ENCODE data around the gene SRM. TPM values are rescaled to one million over a fixed set of nuclear protein-coding genes. Genes with fewer than 3 reads are reported as not detected.

SRM gene
- total and polyA plus RNA-seq, 7 experiments from 2014 or later, result 30.9 to 128 (median 45.9) TPM

DNA sequence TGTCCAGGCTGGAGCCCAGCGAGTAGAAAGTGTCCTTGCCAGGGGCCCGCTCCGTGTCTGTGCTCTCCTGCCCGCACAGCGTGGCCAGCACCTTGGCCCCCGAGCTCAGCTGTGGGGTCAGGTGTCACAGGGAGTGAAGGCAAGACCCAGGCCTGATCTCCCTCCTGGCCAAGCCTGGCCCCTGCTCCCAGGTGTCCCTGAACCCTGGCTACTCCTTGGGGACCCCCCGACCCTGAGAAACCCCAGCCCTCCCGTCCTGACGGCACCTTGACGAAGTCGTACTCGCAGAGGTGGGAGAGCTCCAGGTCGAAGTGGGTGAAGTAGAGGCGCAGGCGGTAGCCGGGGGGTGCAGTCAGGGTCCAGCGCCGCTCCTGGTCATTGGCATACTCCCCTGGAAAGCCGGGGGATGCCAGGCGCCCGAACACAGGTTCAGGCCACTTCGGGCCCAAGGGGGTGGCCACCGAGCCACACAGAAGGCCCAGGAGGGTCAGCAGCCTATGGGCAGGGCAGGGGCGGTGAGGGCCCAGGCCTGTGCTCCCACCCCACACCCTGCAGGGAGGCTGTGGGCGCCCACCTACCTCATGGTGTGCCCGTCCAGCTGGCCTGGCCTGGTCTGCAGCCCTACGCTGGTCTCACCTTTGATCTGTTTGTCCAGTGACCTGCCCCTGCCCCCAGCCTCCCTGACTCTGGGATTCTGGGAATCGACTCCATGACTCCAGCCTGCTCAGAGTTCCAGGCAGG, 13.0 kb downstream of the SRM start, which contains the start of gene MASP2:
MASP2 (minus strand) TSS at position 615 of the 741 bp plus-strand sequence; CDS start at position 583, 32 bp downstream.
- H3K9me3 Mint-ChIP-seq, result no peaks in the 10 kb centered on the region
- ATAC-seq (no peak), DNase-seq (no peak)
- H3K27me3 Mint-ChIP-seq, result no peaks in the 10 kb centered on the region
- no peaks in the 10 kb centered on the region for H3K4me1 Mint-ChIP-seq
- H3K36me3 Mint-ChIP-seq, result no peaks in the 10 kb centered on the region
- POLR2A ChIA-PET, result no interaction called here
- no peak within 1 kb of the TSS for H3K4me3 ChIP-seq (ENCODE audit: low read length)
- CTCF ChIA-PET, result interaction anchor here (1.4 kb wide), 1 partner anchor 9 kb away, joined by 3 read pairs; no protein-coding TSS in a partner anchor
- no peak within 1 kb of the TSS for H3K27ac Mint-ChIP-seq
- no peaks in the 10 kb centered on the region for H3K27me3 ChIP-seq (ENCODE audit: control insufficient read depth in 2 of 2, insufficient read depth in 2 of 2, low read length in 2 of 2)
- no peaks in the 10 kb centered on the region for H3K4me1 ChIP-seq (ENCODE audit: control insufficient read depth in 2 of 2, insufficient read depth in 2 of 2, low read length in 2 of 2)
- intact Hi-C loops (cut with micrococcal nuclease), result no loop called here
- no peak within 1 kb of the TSS for H3K4me3 Mint-ChIP-seq
- H3K9me3 ChIP-seq (ENCODE audit: control insufficient read depth in 2 of 3, low read length in 3 of 3), result no peaks in the 10 kb centered on the region
- no peaks in the 10 kb centered on the region for H3K36me3 ChIP-seq (ENCODE audit: control insufficient read depth in 2 of 3, insufficient read depth in 3 of 3, low read length in 3 of 3)
- H3K27ac ChIP-seq (ENCODE audit: low read depth, low read length), result no peak within 1 kb of the TSS

DNA sequence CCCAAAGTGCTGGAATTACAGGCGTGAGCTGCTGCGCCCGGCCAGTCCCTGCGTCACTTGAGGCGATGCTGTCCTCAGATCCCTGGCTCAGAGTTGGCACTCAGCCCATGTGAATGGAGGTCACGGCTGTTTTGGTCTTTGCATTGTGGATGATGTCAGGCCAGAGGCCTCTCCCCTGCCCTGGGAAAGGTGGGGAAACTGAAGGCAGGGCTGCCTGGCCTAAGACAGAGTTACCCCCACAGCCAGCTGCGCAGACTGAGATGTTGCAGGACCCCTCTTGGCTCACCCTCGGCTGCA, 13.6 kb downstream of the SRM start:
- Histone ChIP-seq H3K36me3 (ENCODE audit: control insufficient read depth in 2 of 3, insufficient read depth in 3 of 3, low read length in 3 of 3) (no peaks in the 10 kb centered on the region), H3K27ac (ENCODE audit: low read depth, low read length) (no peak overlapping the region), H3K27me3 (ENCODE audit: control insufficient read depth in 2 of 2, insufficient read depth in 2 of 2, low read length in 2 of 2) (no peaks in the 10 kb centered on the region), H3K4me1 (ENCODE audit: control insufficient read depth in 2 of 2, insufficient read depth in 2 of 2, low read length in 2 of 2) (no peaks in the 10 kb centered on the region), H3K9me3 (ENCODE audit: control insufficient read depth in 2 of 3, low read length in 3 of 3) (no peaks in the 10 kb centered on the region), H3K4me3 (ENCODE audit: low read length) (no peak overlapping the region)
- intact Hi-C loops (cut with micrococcal nuclease), result no loop called here
- Mint-ChIP-seq H3K27ac (no peak overlapping the region), H3K9me3 (no peaks in the 10 kb centered on the region), H3K27me3 (no peaks in the 10 kb centered on the region), H3K4me1 (no peaks in the 10 kb centered on the region), H3K4me3 (no peak overlapping the region), H3K36me3 (no peaks in the 10 kb centered on the region)
- ATAC-seq (no peak), DNase-seq (no peak)
- ChIA-PET POLR2A (interaction anchor here (1.2 kb wide), 1 partner anchor 190 kb away, joined by 3 read pairs; no protein-coding TSS in a partner anchor), CTCF (no interaction called here)

- no peaks in the 10 kb centered on the region for H3K27me3 Mint-ChIP-seq
- H3K27ac Mint-ChIP-seq, result no peak overlapping the region
- CTCF ChIA-PET, result no interaction called here
- POLR2A ChIA-PET, result interaction anchor here (1.2 kb wide), 1 partner anchor 190 kb away, joined by 3 read pairs; no protein-coding TSS in a partner anchor
- no peaks in the 10 kb centered on the region for H3K27me3 ChIP-seq (ENCODE audit: control insufficient read depth in 2 of 2, insufficient read depth in 2 of 2, low read length in 2 of 2)
- H3K4me3 ChIP-seq (ENCODE audit: low read length), result no peak overlapping the region
- no peaks in the 10 kb centered on the region for H3K9me3 Mint-ChIP-seq
- no peaks in the 10 kb centered on the region for H3K36me3 Mint-ChIP-seq
- no peaks in the 10 kb centered on the region for H3K4me1 Mint-ChIP-seq
- no peaks in the 10 kb centered on the region for H3K36me3 ChIP-seq (ENCODE audit: control insufficient read depth in 2 of 3, insufficient read depth in 3 of 3, low read length in 3 of 3)
- H3K4me3 Mint-ChIP-seq, result no peak overlapping the region
- H3K9me3 ChIP-seq (ENCODE audit: control insufficient read depth in 2 of 3, low read length in 3 of 3), result no peaks in the 10 kb centered on the region
- intact Hi-C loops (cut with micrococcal nuclease), result no loop called here
- H3K27ac ChIP-seq (ENCODE audit: low read depth, low read length), result no peak overlapping the region
- ATAC-seq (no peak), DNase-seq (no peak)
- no peaks in the 10 kb centered on the region for H3K4me1 ChIP-seq (ENCODE audit: control insufficient read depth in 2 of 2, insufficient read depth in 2 of 2, low read length in 2 of 2)
Observed at GRCh38 chr1:11045428-11046269, 14.2 kb downstream of the SRM start.

- no peaks in the 10 kb centered on the region for H3K36me3 ChIP-seq (ENCODE audit: control insufficient read depth in 2 of 3, insufficient read depth in 3 of 3, low read length in 3 of 3)
- H3K36me3 Mint-ChIP-seq, result no peaks in the 10 kb centered on the region
- CTCF ChIA-PET, result no interaction called here
- no peaks in the 10 kb centered on the region for H3K4me1 Mint-ChIP-seq
- no peaks in the 10 kb centered on the region for H3K4me1 ChIP-seq (ENCODE audit: control insufficient read depth in 2 of 2, insufficient read depth in 2 of 2, low read length in 2 of 2)
- H3K27ac ChIP-seq (ENCODE audit: low read depth, low read length), result no peak overlapping the region
- no peak overlapping the region for H3K4me3 Mint-ChIP-seq
- H3K4me3 ChIP-seq (ENCODE audit: low read length), result no peak overlapping the region
- H3K27me3 Mint-ChIP-seq, result no peaks in the 10 kb centered on the region
- no peaks in the 10 kb centered on the region for H3K9me3 Mint-ChIP-seq
- H3K9me3 ChIP-seq (ENCODE audit: control insufficient read depth in 2 of 3, low read length in 3 of 3), result no peaks in the 10 kb centered on the region
- intact Hi-C loops (cut with micrococcal nuclease), result no loop called here
- POLR2A ChIA-PET, result interaction anchor here (1.2 kb wide), 1 partner anchor 191 kb away, joined by 3 read pairs; no protein-coding TSS in a partner anchor
- H3K27ac Mint-ChIP-seq, result no peak overlapping the region
- ATAC-seq, result peak; percentile 10
- no peaks in the 10 kb centered on the region for H3K27me3 ChIP-seq (ENCODE audit: control insufficient read depth in 2 of 2, insufficient read depth in 2 of 2, low read length in 2 of 2)
- DNase-seq, result no peak
Observed at GRCh38 chr1:11044849-11045427, 14.9 kb downstream of the SRM start.

GRCh38 chr1:11044086-11044848, 15.6 kb downstream of the SRM start:
- no peak for DNase-seq
- H3K4me3 ChIP-seq (ENCODE audit: low read length), result no peak overlapping the region
- CTCF ChIA-PET, result no interaction called here
- H3K27me3 Mint-ChIP-seq, result no peaks in the 10 kb centered on the region
- POLR2A ChIA-PET, result no interaction called here
- no peaks in the 10 kb centered on the region for H3K36me3 ChIP-seq (ENCODE audit: control insufficient read depth in 2 of 3, insufficient read depth in 3 of 3, low read length in 3 of 3)
- H3K36me3 Mint-ChIP-seq, result no peaks in the 10 kb centered on the region
- H3K4me3 Mint-ChIP-seq, result no peak overlapping the region
- intact Hi-C loops (cut with micrococcal nuclease), result no loop called here
- no peaks in the 10 kb centered on the region for H3K4me1 ChIP-seq (ENCODE audit: control insufficient read depth in 2 of 2, insufficient read depth in 2 of 2, low read length in 2 of 2)
- H3K27ac ChIP-seq (ENCODE audit: low read depth, low read length), result no peak overlapping the region
- H3K9me3 ChIP-seq (ENCODE audit: control insufficient read depth in 2 of 3, low read length in 3 of 3), result no peaks in the 10 kb centered on the region
- no peak overlapping the region for H3K27ac Mint-ChIP-seq
- no peaks in the 10 kb centered on the region for H3K4me1 Mint-ChIP-seq
- no peak for ATAC-seq
- H3K27me3 ChIP-seq (ENCODE audit: control insufficient read depth in 2 of 2, insufficient read depth in 2 of 2, low read length in 2 of 2), result no peaks in the 10 kb centered on the region
- H3K9me3 Mint-ChIP-seq, result no peaks in the 10 kb centered on the region

DNA sequence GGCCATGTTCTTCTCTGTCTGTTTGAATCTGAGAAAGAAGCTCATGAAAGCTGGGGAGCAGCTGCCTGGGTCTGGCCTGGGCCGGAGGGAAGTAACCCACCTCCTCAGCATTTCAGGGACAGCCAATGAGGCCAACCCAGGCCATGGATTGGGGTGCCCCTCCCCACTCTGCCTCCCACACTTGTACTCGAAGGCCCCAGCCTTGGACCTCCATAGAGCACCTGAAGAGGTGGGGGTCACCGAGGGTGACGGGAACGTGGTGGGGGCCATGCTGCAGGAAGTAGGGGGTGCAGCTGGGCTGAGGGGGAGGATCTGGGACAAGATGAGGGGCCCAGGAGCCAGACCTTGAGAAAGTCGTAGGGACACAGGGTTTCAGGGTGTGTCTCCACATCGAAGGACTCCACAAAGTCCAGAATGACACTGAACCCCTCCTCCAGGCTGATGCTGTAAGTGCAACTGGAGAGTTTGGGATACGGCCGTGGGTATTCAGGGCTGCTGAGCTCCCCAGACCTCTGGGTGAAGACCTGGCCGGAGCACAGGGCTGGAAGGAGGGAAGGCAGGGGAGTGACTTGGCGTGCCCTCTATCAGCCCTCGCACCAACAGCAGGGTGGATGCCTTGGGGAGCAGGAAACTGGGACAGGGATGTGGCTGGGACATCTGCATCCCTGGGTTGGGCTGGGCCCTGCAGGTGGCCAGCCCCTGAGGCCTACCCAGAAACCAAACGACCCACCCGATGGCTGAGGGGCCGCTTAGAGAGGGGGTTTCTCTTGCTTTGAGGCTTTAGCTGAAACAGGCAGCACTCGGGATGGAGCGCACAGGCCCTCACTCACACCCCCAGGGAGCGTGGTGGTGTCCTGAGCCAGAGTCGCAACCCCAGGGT, 16.6 kb downstream of the SRM start:
- H3K4me3 ChIP-seq (ENCODE audit: low read length), result no peak overlapping the region
- ChIA-PET POLR2A (no interaction called here), CTCF (no interaction called here)
- Mint-ChIP-seq H3K4me1 (no peaks in the 10 kb centered on the region), H3K27me3 (no peaks in the 10 kb centered on the region), H3K36me3 (no peaks in the 10 kb centered on the region), H3K9me3 (no peaks in the 10 kb centered on the region), H3K27ac (no peak overlapping the region), H3K4me3 (no peak overlapping the region)
- no peaks in the 10 kb centered on the region for H3K4me1 ChIP-seq (ENCODE audit: control insufficient read depth in 2 of 2, insufficient read depth in 2 of 2, low read length in 2 of 2)
- H3K27ac ChIP-seq (ENCODE audit: low read depth, low read length), result no peak overlapping the region
- H3K36me3 ChIP-seq (ENCODE audit: control insufficient read depth in 2 of 3, insufficient read depth in 3 of 3, low read length in 3 of 3), result no peaks in the 10 kb centered on the region
- no peak for DNase-seq
- ATAC-seq, result no peak
- H3K27me3 ChIP-seq (ENCODE audit: control insufficient read depth in 2 of 2, insufficient read depth in 2 of 2, low read length in 2 of 2), result peaks cover 0 to 4% of the 10 kb centered on the region in 2 donors
- intact Hi-C loops (cut with micrococcal nuclease), result no loop called here
- H3K9me3 ChIP-seq (ENCODE audit: control insufficient read depth in 2 of 3, low read length in 3 of 3), result no peaks in the 10 kb centered on the region
